HAP-1 (cell line): ENCODE data around the gene SCRT2.
"Not testable (repeated sequence)": the region's sequence is repeated elsewhere in the genome, so short reads cannot be mapped to it uniquely, and the experiment has no call there.

Experiments used
- DNase-seq, 2 experiments: peaks; one replicate each; pipeline ENCODE4 v3.0.0-alpha.2; 2016 to 2020; ENCODE audit warnings: low spot score in 2 of 2
- H3K27me3 ChIP-seq: fragments of 250-450 bp; sonication (Bioruptor Pico); 2 replicates; pipeline ENCODE4 v1.5.1; 2020; ENCODE audit warnings: low read depth, mild to moderate bottlenecking, moderate library complexity
- H3K36me3 ChIP-seq: fragments of 250-450 bp; sonication (Bioruptor Pico); replicated peaks from 2 replicates; pipeline ENCODE4 v1.5.1; 2020; ENCODE audit warnings: mild to moderate bottlenecking
- H3K4me1 ChIP-seq: fragments of 250-450 bp; sonication (Bioruptor Pico); 2 replicates; pipeline ENCODE4 v1.5.1; 2020; ENCODE audit warnings: mild to moderate bottlenecking
- H3K4me3 ChIP-seq: fragments of 250-450 bp; sonication (Bioruptor Pico); 2 replicates; pipeline ENCODE4 v1.5.1; 2020; ENCODE audit warnings: mild to moderate bottlenecking, moderate library complexity
- H3K9me3 ChIP-seq: fragments of 250-450 bp; sonication (Bioruptor Pico); 2 replicates; pipeline ENCODE4 v1.5.1; 2020; ENCODE audit warnings: mild to moderate bottlenecking, moderate library complexity
- in situ Hi-C: fragments of 300-500 bp; cut with MboI; formaldehyde crosslinking; loops from 3 replicates; pipeline ENCODE4 v1.14.3; 2020; ENCODE audit warnings: low sequenced_read_pairs, inconsistent platforms, mixed read lengths

SCRT2 gene

GRCh38 chr20:675453-676314 lies at the start of gene SCRT2:
TSS of gene SCRT2 (minus strand) at chr20:675802. CDS start at chr20:675601, 201 bp downstream.
- H3K4me3 ChIP-seq = no peak within 1 kb of the TSS
- no peaks in the 10 kb centered on the region for H3K36me3 ChIP-seq
- no peaks in the 10 kb centered on the region for H3K4me1 ChIP-seq
- in situ Hi-C loops = no loop called here
- H3K27me3 ChIP-seq = peaks cover 45% of the 10 kb centered on the region
- DNase-seq = peak; percentile 59 to 85
- no peaks in the 10 kb centered on the region for H3K9me3 ChIP-seq

GRCh38 chr20:724797-725196 lies 49.2 kb upstream of the SCRT2 start:
- H3K36me3 ChIP-seq, H3K27me3 ChIP-seq, H3K9me3 ChIP-seq, in situ Hi-C loops, DNase-seq, H3K4me1 ChIP-seq, H3K4me3 ChIP-seq: not testable (repeated sequence)

DNA sequence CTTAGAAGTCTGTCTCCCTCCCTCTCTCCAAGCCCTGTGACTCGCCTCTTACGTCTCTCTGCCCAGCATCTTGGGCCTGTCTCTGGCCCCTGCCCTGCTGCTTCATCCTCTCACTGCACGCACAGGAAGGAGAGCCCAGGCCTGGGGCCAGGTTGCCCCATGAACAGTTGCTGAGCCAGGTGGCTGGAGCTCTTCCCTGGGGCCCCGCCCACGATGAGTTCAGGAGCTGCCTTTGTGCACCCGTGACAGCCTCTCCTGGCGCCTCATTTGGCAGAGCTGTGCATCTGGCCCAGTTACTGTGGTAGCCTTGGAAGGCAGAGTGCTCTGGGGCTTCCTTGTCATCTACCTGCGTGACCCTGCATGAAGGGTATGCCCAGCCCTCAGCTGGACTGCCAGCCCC lies 48.2 kb upstream of the SCRT2 start:
- Histone ChIP-seq H3K4me1 (no peaks in the 10 kb centered on the region), H3K27me3 (peaks cover 3% of the 10 kb centered on the region; the same call in 1 of the 2 replicates), H3K36me3 (no peaks in the 10 kb centered on the region), H3K4me3 (no peak overlapping the region), H3K9me3 (no peaks in the 10 kb centered on the region)
- in situ Hi-C loops = no loop called here
- no peak for DNase-seq

GRCh38 chr20:722822-723644 lies 47.4 kb upstream of the SCRT2 start:
- H3K4me3 ChIP-seq = no peak overlapping the region
- no peaks in the 10 kb centered on the region for H3K4me1 ChIP-seq
- no peak for DNase-seq
- H3K9me3 ChIP-seq = no peaks in the 10 kb centered on the region
- peaks cover 3% of the 10 kb centered on the region; the same call in 1 of the 2 replicates for H3K27me3 ChIP-seq
- H3K36me3 ChIP-seq = no peaks in the 10 kb centered on the region
- in situ Hi-C loops = no loop called here

DNA sequence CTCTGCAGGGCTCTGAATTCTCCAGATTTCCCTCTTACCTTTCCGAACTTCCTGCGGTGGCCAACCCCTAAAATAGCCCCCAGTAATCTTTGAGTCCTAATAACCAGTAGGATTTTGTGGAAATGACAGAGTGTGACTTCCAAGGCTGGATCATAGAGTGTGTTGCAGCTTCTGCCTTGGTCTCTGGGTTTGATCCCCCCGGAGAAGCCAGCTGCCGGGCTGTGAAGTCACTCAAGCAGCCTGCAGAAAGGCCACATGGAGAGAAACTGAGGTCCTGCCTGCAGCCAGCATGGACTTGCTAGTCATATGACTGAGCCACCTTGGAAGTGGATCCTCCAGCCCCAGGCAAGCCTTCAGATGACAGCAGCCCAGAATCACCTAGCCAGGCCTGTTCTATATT lies 46.3 kb upstream of the SCRT2 start:
- H3K4me1 ChIP-seq = no peaks in the 10 kb centered on the region
- DNase-seq = no peak
- no peaks in the 10 kb centered on the region for H3K9me3 ChIP-seq
- H3K4me3 ChIP-seq = no peak overlapping the region
- peaks cover 3% of the 10 kb centered on the region; the same call in 1 of the 2 replicates for H3K27me3 ChIP-seq
- no peaks in the 10 kb centered on the region for H3K36me3 ChIP-seq
- in situ Hi-C loops = no loop called here

DNA sequence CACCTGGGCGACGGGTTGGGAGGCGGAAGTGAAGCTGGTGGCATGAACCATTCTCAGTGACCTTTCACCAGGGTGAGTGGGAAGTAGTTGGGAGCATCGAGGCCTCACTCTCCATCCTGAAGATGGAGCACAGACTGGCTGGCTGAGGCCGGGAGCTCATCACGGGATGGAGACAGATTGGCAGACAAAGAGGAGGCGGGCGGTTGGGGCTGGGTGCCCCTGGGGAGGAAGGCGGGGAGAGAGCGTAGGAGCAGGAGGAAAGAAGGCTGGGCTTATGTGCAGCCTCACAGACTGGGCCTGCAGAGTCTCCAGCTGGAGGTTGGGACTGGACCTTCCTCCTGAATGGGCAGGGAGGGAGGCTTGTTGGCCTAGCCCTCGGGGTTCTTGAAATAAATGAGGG lies 44.2 kb upstream of the SCRT2 start:
- Histone ChIP-seq H3K4me1 (no peaks in the 10 kb centered on the region), H3K36me3 (no peaks in the 10 kb centered on the region), H3K27me3 (peaks cover 8% of the 10 kb centered on the region), H3K9me3 (no peaks in the 10 kb centered on the region), H3K4me3 (no peak overlapping the region)
- in situ Hi-C loops = no loop called here
- no peak for DNase-seq

- Histone ChIP-seq H3K4me1 (no peaks in the 10 kb centered on the region), H3K9me3 (peaks cover 2% of the 10 kb centered on the region; the same call in 1 of the 2 replicates), H3K36me3 (no peaks in the 10 kb centered on the region), H3K4me3 (no peak overlapping the region), H3K27me3 (peaks cover 11% of the 10 kb centered on the region)
- no peak for DNase-seq
- in situ Hi-C loops = no loop called here
Observed at GRCh38 chr20:719068-719467, 43.5 kb upstream of the SCRT2 start.

GRCh38 chr20:717832-718231 lies 42.2 kb upstream of the SCRT2 start:
- Histone ChIP-seq H3K27me3 (peaks cover 11% of the 10 kb centered on the region), H3K36me3 (no peaks in the 10 kb centered on the region), H3K4me1 (no peaks in the 10 kb centered on the region), H3K9me3 (peaks cover 4% of the 10 kb centered on the region; the same call in 1 of the 2 replicates), H3K4me3 (no peak overlapping the region)
- no peak for DNase-seq
- in situ Hi-C loops = no loop called here

GRCh38 chr20:717271-717670 lies 41.7 kb upstream of the SCRT2 start:
- no peaks in the 10 kb centered on the region for H3K36me3 ChIP-seq
- peaks cover 4% of the 10 kb centered on the region; the same call in 1 of the 2 replicates for H3K9me3 ChIP-seq
- H3K4me3 ChIP-seq = no peak overlapping the region
- DNase-seq = no peak
- no peaks in the 10 kb centered on the region for H3K4me1 ChIP-seq
- H3K27me3 ChIP-seq = peaks cover 11% of the 10 kb centered on the region
- in situ Hi-C loops = no loop called here

GRCh38 chr20:714453-714852 lies 38.9 kb upstream of the SCRT2 start:
- Histone ChIP-seq H3K4me1 (no peaks in the 10 kb centered on the region), H3K4me3 (no peak overlapping the region), H3K27me3 (peaks cover 11% of the 10 kb centered on the region), H3K36me3 (no peaks in the 10 kb centered on the region), H3K9me3 (peaks cover 4% of the 10 kb centered on the region; the same call in 1 of the 2 replicates)
- in situ Hi-C loops = no loop called here
- no peak for DNase-seq

DNA sequence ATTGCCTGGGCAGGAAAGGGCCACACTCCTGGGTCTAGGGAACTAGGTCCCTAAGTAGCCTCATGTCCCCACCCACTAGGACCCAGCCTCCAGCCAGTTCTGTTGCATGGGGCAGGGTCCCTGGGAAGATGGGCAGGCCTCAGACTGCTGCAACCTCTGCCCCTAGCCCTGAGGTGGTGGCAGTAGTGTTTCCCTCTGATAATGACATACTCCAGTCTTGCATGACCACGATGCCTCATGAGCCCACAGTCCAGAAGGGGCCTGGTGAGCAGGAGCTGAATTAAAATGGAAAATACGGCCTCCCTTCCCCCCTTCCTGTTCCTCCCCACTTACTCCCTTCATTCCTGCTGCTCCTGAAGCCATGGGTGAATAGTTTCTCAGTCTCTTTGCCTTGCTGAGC lies 36.0 kb upstream of the SCRT2 start:
- Histone ChIP-seq H3K4me3 (no peak overlapping the region), H3K9me3 (peaks cover 8% of the 10 kb centered on the region), H3K27me3 (peaks cover 11% of the 10 kb centered on the region), H3K36me3 (no peaks in the 10 kb centered on the region), H3K4me1 (no peaks in the 10 kb centered on the region)
- no peak for DNase-seq
- in situ Hi-C loops = no loop called here

GRCh38 chr20:710780-711450 lies 35.3 kb upstream of the SCRT2 start:
- Histone ChIP-seq H3K4me1 (no peaks in the 10 kb centered on the region), H3K9me3 (peaks cover 8% of the 10 kb centered on the region), H3K4me3 (no peak overlapping the region), H3K27me3 (peaks cover 11% of the 10 kb centered on the region), H3K36me3 (no peaks in the 10 kb centered on the region)
- DNase-seq = no peak
- in situ Hi-C loops = no loop called here

GRCh38 chr20:709991-710779 lies 34.6 kb upstream of the SCRT2 start:
- H3K4me3 ChIP-seq = no peak overlapping the region
- no peaks in the 10 kb centered on the region for H3K36me3 ChIP-seq
- H3K9me3 ChIP-seq = peaks cover 8% of the 10 kb centered on the region
- no peak for DNase-seq
- H3K4me1 ChIP-seq = no peaks in the 10 kb centered on the region
- in situ Hi-C loops = no loop called here
- peaks cover 6% of the 10 kb centered on the region; the same call in 1 of the 2 replicates for H3K27me3 ChIP-seq
